Measurements from ENCODE around the gene INHBE.
A peak's percentile ranks its signal among the peaks of the same experiment; 100 is the strongest.
"Not testable (repeated sequence)": the region's sequence is repeated elsewhere in the genome, so short reads cannot be mapped to it uniquely, and the experiment has no call there.

INHBE gene

DNA sequence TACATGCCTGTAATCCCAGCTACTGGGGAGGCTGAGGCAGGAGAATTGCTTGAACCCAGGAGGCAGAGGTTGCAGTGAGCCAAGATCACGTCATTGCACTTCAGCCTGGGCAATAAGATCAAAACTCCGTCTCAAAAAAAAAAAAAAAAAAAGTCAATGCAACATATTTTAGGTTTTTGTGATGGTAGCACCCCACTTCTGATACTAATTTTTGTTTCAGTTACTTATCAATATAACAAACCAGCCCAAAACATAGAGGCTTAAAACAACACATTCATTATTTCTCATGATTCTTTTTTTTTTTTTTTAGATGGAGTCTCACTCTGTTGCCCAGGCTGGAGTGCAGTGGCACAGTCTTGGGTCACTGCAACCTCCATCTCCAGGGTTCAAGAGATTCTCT lies 13.7 kb upstream of the INHBE start:
- DNase-seq (ENCODE audit: low read depth in 2 of 2) = not testable (repeated sequence)

GRCh38 chr12:57441846-57442427 lies 13.2 kb upstream of the INHBE start:
- no peak for DNase-seq (ENCODE audit: low read depth in 2 of 2)

DNA sequence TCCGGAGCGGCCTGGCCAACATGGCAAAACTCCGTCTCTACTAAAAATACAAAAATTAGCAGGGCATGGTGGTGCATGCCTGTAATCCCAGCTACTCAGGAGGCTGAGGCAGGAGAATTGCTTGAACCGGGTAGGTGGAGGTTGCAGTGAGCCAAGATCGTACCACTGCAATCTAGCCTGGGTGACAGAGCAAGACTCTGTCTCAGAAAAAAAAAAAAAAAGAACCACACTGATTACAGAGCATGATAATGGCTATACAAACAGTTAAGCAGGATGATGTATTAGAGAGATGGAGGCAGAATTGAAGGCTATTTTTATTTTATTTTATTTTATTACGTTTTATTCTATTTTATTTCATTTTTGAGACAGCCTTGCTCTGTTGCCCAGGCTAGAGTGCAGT lies 10.8 kb upstream of the INHBE start:
- DNase-seq (ENCODE audit: low read depth in 2 of 2) = not testable (repeated sequence)

DNA sequence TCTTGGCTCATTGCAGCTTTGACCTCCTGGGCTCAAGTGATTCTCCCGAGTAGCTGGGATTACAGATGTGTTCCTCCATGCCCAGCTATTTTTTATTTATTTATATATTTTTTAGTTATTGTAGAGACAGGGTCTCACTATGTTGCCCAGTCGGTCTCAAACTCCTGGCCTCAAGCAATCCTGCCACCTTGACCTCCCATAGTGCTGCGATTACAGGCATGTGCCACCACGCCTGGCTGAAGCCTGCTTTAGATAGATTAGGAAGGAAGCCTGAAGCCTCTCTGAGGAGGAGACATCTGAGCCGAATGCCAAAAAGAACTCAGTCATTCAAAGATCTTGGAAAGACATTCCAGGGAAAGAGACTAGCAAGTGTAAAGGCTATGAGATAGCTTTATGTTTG lies 10.4 kb upstream of the INHBE start:
- no peak for DNase-seq (ENCODE audit: low read depth in 2 of 2)

DNA sequence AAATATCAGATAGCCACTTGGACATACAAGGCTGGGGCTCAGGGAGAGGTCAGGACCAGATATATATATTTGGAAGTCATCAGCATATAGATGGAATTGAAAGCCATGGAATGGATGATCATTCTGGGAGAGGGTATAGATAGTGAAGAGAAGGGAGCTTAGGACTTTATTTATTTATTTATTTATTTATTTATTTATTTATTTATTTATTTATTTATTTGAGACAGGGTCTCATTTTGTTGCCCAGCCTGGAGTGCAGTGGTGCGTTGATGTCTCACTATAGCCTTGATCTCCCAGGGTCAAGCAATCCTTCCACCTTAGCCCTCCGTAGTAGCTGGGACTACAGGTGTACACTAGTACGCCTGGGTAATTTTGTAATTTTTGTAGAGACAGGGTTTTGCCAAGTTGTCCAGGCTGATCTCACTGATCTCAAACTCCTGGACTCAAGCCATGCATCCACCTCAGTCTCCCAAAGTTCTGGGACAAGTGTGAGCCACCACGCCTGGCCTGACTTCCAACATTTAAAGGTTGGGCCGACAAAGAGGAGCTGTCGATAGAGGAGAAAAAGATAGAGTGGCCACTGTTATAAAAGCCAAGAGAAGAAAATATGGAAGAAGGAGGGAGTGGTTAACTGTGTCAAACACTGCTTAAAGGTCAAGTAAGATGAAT lies 8.7 kb upstream of the INHBE start:
- no peak for DNase-seq (ENCODE audit: low read depth in 2 of 2)

DNA sequence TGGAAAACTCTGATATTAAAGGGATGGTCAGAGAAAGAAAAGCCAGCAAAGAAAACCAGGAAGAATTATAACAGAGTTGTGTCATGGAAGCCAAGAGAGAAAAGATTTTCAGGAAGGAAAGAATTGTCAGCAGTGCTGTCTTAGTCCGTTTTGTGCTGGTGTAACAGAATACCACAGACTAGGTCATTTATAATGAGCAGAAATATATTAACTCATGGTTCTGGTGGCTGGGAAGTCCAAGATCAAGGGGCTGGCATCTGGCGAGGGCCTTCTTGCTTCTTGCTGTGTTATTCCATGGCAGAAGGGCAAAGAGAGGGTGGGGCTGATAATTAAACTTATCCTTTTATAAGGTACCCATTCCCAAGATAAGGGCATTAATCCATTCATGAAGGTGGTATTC lies 6.4 kb upstream of the INHBE start:
- DNase-seq (ENCODE audit: low read depth in 2 of 2) = no peak

GRCh38 chr12:57449375-57449774 lies 5.7 kb upstream of the INHBE start:
- DNase-seq (ENCODE audit: low read depth in 2 of 2) = no peak

- no peak for DNase-seq (ENCODE audit: low read depth in 2 of 2)
Measured at GRCh38 chr12:57450057-57450456, 5.0 kb upstream of the INHBE start.

GRCh38 chr12:57451233-57451778 lies 3.8 kb upstream of the INHBE start:
- DNase-seq (ENCODE audit: low read depth in 2 of 2) = no peak

DNA sequence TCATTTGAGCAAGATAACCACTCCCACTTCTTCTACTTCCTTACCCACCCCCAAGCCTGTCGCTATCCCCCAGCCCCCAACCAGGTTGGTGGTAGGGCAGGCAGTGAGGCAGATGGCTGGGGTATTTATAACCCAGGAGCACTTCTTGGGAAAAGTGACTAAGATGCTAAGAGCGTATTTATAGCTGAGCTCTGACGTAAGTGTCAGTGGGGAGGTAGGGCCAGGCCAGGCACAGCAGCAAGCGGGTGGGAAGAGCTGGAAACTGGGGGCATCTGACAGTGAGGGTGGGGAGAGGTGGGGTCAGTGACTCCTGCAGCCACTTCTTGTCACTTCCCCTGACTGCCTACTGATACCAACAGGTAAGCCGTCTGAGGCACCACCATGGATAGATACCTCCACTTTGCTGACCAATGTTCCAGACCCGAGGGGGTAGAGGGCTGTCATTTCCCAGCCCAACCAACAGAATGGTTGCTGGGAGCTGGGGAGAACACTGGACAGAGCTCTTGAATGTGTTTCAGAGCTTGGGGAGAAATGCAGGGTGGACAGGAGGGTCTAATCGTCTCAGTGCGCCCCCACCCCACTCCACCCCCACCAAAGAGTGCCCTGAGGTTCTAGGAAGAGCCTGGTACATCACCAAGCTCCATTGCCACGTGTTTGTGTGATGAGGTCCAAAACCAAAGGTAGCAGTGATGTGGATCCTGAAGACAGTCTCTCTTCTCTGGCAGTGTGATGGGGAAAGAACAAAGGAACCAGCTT lies 2.7 kb upstream of the INHBE start:
- no peak for DNase-seq (ENCODE audit: low read depth in 2 of 2)

DNA sequence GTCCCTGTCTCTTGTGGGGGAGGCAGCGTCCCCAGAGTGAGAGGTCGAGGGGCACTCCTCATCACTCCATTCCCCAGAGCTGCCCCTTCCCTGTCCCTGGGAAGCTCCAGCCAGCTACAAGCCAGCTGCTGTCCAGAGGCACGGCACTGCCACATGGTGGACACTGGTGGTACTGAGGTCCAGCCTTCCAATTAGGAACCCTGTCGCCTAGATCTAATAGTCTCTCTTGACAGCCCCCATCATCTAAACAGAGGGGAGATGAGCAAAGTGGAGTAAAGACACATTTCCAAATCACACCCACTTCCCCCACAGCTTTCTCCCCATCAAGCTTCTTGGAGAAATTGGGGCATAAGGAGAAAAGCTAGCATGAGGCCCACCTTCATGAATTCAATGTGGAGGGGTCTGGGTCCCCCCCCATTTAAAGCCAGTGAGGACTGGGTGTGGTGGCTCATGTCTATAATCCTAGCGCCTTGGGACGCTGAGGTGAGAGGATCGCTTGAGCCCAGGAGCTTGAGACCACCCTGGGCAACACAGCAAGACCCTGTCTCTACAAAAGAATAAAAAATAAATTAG lies 2.1 kb upstream of the INHBE start:
- peak in 1 of 2 donors; percentile 65 for DNase-seq (ENCODE audit: low read depth in 2 of 2)

DNA sequence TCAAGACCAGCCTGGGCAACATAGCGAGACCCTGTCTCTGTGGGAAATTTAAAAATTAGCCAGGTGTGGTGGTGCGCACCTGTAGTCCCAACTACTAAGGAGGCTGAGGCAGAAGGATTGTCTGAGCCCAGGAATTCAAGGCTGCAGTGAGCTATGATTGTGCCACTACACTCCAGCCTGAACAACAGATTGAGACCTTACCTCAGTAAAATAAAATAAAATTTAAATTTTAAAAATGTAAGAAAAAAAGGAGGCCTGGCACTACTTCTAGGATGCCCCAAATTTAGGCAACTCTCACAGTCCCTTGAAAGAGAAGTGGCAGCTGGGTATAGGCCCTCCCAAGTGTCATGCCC lies 918 bp upstream of the INHBE start:
- DNase-seq (ENCODE audit: low read depth in 2 of 2) = no peak

DNA sequence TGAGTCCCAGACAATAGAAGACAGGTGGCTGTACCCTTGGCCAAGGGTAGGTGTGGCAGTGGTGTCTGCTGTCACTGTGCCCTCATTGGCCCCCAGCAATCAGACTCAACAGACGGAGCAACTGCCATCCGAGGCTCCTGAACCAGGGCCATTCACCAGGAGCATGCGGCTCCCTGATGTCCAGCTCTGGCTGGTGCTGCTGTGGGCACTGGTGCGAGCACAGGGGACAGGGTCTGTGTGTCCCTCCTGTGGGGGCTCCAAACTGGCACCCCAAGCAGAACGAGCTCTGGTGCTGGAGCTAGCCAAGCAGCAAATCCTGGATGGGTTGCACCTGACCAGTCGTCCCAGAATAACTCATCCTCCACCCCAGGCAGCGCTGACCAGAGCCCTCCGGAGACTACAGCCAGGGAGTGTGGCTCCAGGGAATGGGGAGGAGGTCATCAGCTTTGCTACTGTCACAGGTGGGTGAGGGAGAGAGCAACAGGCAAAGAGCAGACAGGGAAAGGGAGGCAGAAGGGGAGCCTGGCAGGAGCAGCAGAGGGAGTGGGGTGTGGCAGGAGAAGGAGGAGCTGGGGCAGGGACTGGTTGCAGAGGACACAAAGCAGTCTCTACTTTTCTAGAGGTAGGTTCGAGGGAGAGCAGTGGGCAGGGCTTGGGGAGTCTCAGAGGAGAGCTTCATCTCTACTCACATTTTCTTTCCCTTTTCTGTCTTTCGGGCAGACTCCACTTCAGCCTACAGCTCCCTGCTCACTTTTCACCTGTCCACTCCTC lies 452 bp downstream of the INHBE start:
- no peak for DNase-seq (ENCODE audit: low read depth in 2 of 2)

DNA sequence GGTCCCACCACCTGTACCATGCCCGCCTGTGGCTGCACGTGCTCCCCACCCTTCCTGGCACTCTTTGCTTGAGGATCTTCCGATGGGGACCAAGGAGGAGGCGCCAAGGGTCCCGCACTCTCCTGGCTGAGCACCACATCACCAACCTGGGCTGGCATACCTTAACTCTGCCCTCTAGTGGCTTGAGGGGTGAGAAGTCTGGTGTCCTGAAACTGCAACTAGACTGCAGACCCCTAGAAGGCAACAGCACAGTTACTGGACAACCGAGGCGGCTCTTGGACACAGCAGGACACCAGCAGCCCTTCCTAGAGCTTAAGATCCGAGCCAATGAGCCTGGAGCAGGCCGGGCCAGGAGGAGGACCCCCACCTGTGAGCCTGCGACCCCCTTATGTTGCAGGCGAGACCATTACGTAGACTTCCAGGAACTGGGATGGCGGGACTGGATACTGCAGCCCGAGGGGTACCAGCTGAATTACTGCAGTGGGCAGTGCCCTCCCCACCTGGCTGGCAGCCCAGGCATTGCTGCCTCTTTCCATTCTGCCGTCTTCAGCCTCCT lies 1.1 kb downstream of the INHBE start:
- DNase-seq (ENCODE audit: low read depth in 2 of 2) = no peak

DNA sequence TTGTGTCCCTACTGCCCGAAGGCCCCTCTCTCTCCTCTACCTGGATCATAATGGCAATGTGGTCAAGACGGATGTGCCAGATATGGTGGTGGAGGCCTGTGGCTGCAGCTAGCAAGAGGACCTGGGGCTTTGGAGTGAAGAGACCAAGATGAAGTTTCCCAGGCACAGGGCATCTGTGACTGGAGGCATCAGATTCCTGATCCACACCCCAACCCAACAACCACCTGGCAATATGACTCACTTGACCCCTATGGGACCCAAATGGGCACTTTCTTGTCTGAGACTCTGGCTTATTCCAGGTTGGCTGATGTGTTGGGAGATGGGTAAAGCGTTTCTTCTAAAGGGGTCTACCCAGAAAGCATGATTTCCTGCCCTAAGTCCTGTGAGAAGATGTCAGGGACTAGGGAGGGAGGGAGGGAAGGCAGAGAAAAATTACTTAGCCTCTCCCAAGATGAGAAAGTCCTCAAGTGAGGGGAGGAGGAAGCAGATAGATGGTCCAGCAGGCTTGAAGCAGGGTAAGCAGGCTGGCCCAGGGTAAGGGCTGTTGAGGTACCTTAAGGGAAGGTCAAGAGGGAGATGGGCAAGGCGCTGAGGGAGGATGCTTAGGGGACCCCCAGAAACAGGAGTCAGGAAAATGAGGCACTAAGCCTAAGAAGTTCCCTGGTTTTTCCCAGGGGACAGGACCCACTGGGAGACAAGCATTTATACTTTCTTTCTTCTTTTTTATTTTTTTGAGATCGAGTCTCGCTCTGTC lies 1.8 kb downstream of the INHBE start:
- DNase-seq (ENCODE audit: low read depth in 2 of 2) = no peak

DNA sequence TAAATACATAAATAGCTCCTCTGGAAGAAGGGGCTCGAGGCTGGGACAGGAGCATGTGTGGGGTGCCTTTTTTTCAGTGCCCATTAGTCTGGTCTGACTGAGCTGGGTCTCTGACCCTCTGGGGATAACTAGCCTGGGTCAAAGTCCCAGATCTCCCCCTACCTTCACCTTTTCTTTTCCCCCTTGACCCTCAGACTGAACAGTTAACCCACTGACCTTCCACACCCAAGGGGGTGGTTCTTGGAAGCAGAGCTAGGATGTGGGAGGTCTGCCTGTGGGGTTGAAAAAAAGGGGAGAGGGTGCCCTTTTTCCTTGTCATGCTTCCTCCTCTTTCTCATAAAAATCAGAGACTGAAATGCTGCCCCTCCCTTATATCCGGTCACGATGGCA lies 3.6 kb downstream of the INHBE start:
- DNase-seq (ENCODE audit: low read depth in 2 of 2) = no peak

- peak; percentile 91 to 94 for DNase-seq (ENCODE audit: low read depth in 2 of 2)
Measured at GRCh38 chr12:57459055-57459749, 4.1 kb downstream of the INHBE start.

DNA sequence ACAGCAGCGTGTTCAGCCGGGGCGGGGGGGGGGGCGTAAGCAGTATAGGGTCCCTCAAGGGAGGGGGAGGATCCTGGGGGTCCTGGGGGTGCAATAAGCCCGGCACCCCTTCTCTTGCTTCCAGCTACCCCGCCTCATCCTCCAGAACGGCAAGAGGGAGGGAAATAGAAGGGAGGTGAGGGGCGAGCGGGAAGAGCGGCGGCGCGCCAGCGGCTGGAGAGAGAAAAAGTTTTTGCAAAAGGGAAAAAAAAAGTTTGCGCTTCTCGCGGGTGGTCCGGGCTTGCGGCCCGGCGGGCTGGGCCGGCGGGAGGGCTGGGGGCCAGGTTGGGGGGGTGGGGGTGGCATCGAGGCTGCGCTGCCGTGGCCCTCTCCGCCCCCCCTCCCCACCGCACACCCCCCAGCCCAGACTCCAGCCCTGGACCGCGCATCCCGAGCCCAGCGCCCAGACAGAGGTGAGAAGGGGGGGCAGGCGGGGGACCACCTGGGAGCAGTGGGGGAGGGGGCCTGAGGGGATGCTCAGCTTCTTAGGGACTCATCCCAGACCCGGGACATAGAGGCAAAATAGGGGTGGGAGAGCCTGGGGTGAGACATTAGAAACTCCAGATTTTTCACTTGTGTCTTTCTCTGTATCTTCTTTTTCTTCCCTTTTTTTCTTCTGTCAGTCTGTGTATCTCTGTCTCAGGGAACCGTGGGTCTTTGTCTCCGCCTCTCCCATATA lies 4.8 kb downstream of the INHBE start, which contains the start of gene GLI1:
TSS of gene GLI1 (plus strand) at position 36 of the 718 bp plus-strand sequence. CDS start 3,907 bp downstream, outside the sequence.
- DNase-seq (ENCODE audit: low read depth in 2 of 2) = no peak

DNA sequence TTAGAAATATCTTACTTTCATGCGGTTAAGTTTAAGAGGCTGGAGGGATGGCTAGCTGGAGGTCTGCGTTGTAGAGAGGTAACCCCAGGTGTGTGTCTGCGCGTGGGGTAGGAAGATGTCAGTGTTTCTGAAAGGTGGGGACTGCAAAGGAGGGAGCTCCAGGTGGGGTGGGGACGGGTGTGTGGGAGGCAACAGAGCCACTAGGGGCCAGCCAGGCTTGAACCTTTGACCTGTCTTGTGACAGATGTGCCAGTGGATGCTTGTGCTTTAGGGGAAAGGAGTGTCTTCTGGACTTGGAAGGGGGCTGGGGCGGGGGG lies 5.3 kb downstream of the INHBE start:
- no peak for DNase-seq (ENCODE audit: low read depth in 2 of 2)

Data from stimulated activated CD4-positive, alpha-beta T cell treated with anti-CD3 and anti-CD28 coated beads, Interleukin-15, amount 100 ng/mL, for 48 hours (primary cell).